Liver (tissue), 9 donors: ENCODE results near the gene SNRPA1. TPM values are rescaled to one million over a fixed set of nuclear protein-coding genes. Genes with fewer than 3 reads are reported as not detected.

Source experiments
- DNase-seq: peaks from one replicate; pipeline ENCODE4 v3.0.0-alpha.2; 2017; ENCODE audit warnings: low spot score
- H3K27ac ChIP-seq, 2 donors: one replicate each; pipeline ENCODE4 v1.7.0; 2013; ENCODE audit warnings: inconsistent platforms in 2 of 2, low read length in 2 of 2, control low read depth in 1 of 2, low read depth in 1 of 2, mild to moderate bottlenecking in 1 of 2
- H3K27me3 ChIP-seq, 4 donors: one replicate each; pipeline versions ENCODE4 v1.6.1 to v1.7.0; 2013; ENCODE audit warnings: low read length in 3 of 4, inconsistent platforms in 1 of 4, mild to moderate bottlenecking in 1 of 4, moderate library complexity in 1 of 4; ENCODE audit not compliant: control insufficient read depth in 4 of 4, insufficient read depth in 4 of 4
- H3K36me3 ChIP-seq, 4 donors: one replicate each; pipeline versions ENCODE4 v1.6.1 to v1.7.0; 2013; ENCODE audit warnings: low read length in 3 of 4, mild to moderate bottlenecking in 3 of 4, low read depth in 1 of 4, moderate library complexity in 1 of 4; ENCODE audit not compliant: control insufficient read depth in 4 of 4, insufficient read depth in 3 of 4
- H3K4me1 ChIP-seq, 4 donors: one replicate each; pipeline versions ENCODE4 v1.6.1 to v1.7.0; 2013; ENCODE audit warnings: low read length in 3 of 4, mild to moderate bottlenecking in 3 of 4, moderate library complexity in 1 of 4; ENCODE audit not compliant: control insufficient read depth in 4 of 4, insufficient read depth in 4 of 4
- H3K4me3 ChIP-seq, 3 donors: one replicate each; pipeline versions ENCODE4 v1.6.1 to v1.7.0; 2013; ENCODE audit warnings: low read length in 3 of 3, control low read depth in 1 of 3, low read depth in 1 of 3, mild to moderate bottlenecking in 1 of 3
- H3K9ac ChIP-seq, 2 donors: one replicate each; pipeline ENCODE4 v1.7.0; 2013; ENCODE audit warnings: low read length in 2 of 2, mild to moderate bottlenecking in 2 of 2, moderate library complexity in 2 of 2, control low read depth in 1 of 2, low read depth in 1 of 2
- H3K9me3 ChIP-seq, 4 donors: one replicate each; pipeline versions ENCODE4 v1.6.1 to v1.7.0; 2013; ENCODE audit warnings: low read length in 3 of 4; ENCODE audit not compliant: control insufficient read depth in 4 of 4
- EGR1 ChIP-seq, 2 donors: IDR thresholded peaks; 2 replicates each; pipeline ENCODE4 v1.6.1; 2016 to 2018; ENCODE audit warnings: antibody characterized with exemption in 2 of 2, low read depth in 2 of 2
- FOXA1 ChIP-seq: IDR thresholded peaks from 2 replicates; pipeline ENCODE4 v1.6.1; 2016; ENCODE audit warnings: antibody characterized with exemption
- FOXA2 ChIP-seq: IDR thresholded peaks from 2 replicates; pipeline ENCODE4 v1.6.1; 2016; ENCODE audit warnings: antibody characterized with exemption
- GABPA ChIP-seq, 2 donors: IDR thresholded peaks in 1 of 2; conservative IDR thresholded peaks in 1 of 2; 2 replicates each; pipeline ENCODE4 v1.6.1; 2016; ENCODE audit warnings: antibody characterized with exemption in 2 of 2, mild to moderate bottlenecking in 1 of 2, moderate library complexity in 1 of 2
- HNF4A ChIP-seq, 2 donors: conservative IDR thresholded peaks; 2 replicates each; pipeline ENCODE4 v1.6.1; 2016; ENCODE audit warnings: antibody characterized with exemption in 2 of 2, mild to moderate bottlenecking in 2 of 2
- HNF4G ChIP-seq: IDR thresholded peaks from 2 replicates; pipeline ENCODE4 v1.6.1; 2016; ENCODE audit warnings: antibody characterized with exemption
- JUND ChIP-seq, 2 donors: IDR thresholded peaks; 2 replicates each; pipeline ENCODE4 v1.6.1; 2016; ENCODE audit warnings: antibody characterized with exemption in 2 of 2
- NR2F2 ChIP-seq: IDR thresholded peaks from 2 replicates; pipeline ENCODE4 v1.6.1; 2016; ENCODE audit warnings: antibody characterized with exemption
- RAD21 ChIP-seq, 2 donors: IDR thresholded peaks; 2 replicates each; pipeline ENCODE4 v1.6.1; 2016; ENCODE audit warnings: antibody characterized with exemption in 2 of 2, mild to moderate bottlenecking in 2 of 2
- RXRA ChIP-seq, 2 donors: IDR thresholded peaks; 2 replicates each; pipeline ENCODE4 v1.6.1; 2017 to 2018; ENCODE audit warnings: antibody characterized with exemption in 2 of 2, mild to moderate bottlenecking in 1 of 2
- SP1 ChIP-seq: IDR thresholded peaks from 2 replicates; pipeline ENCODE4 v1.6.1; 2018; ENCODE audit warnings: antibody characterized with exemption, mild to moderate bottlenecking
- TAF1 ChIP-seq: conservative IDR thresholded peaks from 2 replicates; pipeline ENCODE4 v1.6.1; 2016; ENCODE audit warnings: antibody characterized with exemption, mild to moderate bottlenecking
- YY1 ChIP-seq: IDR thresholded peaks from 2 replicates; pipeline ENCODE4 v1.6.1; 2016; ENCODE audit warnings: antibody characterized with exemption, mild to moderate bottlenecking
- WGBS: extraction: QIAGEN DNeasy Blood & Tissue Kit; methylation state at CpG from one replicate; pipeline ENCODE4 v1.1.7; 2013; 5-methylcytosine and 5-hydroxymethylcytosine counted together
- polyA plus RNA-seq, 2 donors: library from polyadenylated mRNA; stranded (reverse) in 1 of 2; unstranded in 1 of 2; fragments of 200-250 nt in 1 of 2; fragments of >200 nt in 1 of 2; fragmentation: Nextera tagmentation in 1 of 2; extraction: Ambion mirVana in 1 of 2; gene quantifications; one replicate each; pipeline versions ENCODE4 v1.2.1 to v1.2.3, GENCODE V29; 2013 to 2015
- total RNA-seq, 2 donors: library from RNA; depleted of rRNA; stranded (reverse); fragments of >200 nt; gene quantifications; one replicate each; pipeline ENCODE4 v1.2.3, GENCODE V29; 2014
- TF ChIP-seq, protein P1 (sequence below): IDR thresholded peaks from 2 replicates; pipeline ENCODE4 v1.6.1; 2016; ENCODE audit warnings: antibody characterized with exemption, mild to moderate bottlenecking
- TF ChIP-seq, protein P2 (sequence below): fragments of 150-350 bp; IDR thresholded peaks from 2 replicates; pipeline ENCODE4 v1.5.1; 2017; ENCODE audit warnings: improper control_type of control experiment, low read depth, low read length; ENCODE audit not compliant: missing input control
- TF ChIP-seq, protein P3 (sequence below): IDR thresholded peaks from 2 replicates; pipeline ENCODE4 v1.6.1; 2016; ENCODE audit warnings: antibody characterized with exemption
- TF ChIP-seq, protein P4 (sequence below): IDR thresholded peaks from 2 replicates; pipeline ENCODE4 v1.6.1; 2016; ENCODE audit warnings: antibody characterized with exemption
- TF ChIP-seq, protein P5 (sequence below): IDR thresholded peaks from 2 replicates; pipeline ENCODE4 v1.6.1; 2016; ENCODE audit warnings: antibody characterized with exemption
- donor health status: healthy.
- donor health status: healthy.
- donor health status: healthy.
- donor health status: healthy.
- donor health status: healthy.

SNRPA1 gene
- total and polyA plus RNA-seq, 4 donors, result 12.7 to 31.7 (median 18.0) TPM

DNA sequence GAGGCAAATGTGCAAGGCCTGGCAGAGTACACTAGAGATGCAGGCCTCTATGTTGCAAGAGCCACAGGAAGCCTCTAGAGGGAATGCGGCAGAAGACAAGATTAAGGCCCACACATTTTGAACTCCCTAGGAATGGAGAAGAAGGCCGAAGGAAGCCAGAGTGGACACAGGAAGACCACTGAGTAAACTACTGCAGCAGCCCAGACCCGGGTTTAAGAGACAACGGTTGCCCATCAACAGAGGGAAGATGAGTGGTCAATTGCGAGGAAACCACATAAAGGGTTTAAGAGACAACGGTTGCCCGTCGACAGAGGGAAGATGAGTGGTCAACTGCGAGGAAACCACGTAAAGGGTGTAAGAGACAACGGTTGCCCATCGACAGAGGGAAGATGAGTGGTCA lies 57.8 kb downstream of the SNRPA1 start:
- H3K9me3 ChIP-seq, result no peaks in the 10 kb centered on the region
- no peaks in the 10 kb centered on the region for H3K27me3 ChIP-seq
- H3K4me3 ChIP-seq, result no peak overlapping the region
- DNase-seq, result no peak
- H3K4me1 ChIP-seq, result peaks cover 0 to 4% (median 2%) of the 10 kb centered on the region in 4 donors
- no peak overlapping the region for H3K27ac ChIP-seq
- no peaks in the 10 kb centered on the region for H3K36me3 ChIP-seq
- no peak for TF ChIP-seq HNF4A (conservative IDR thresholded peaks at IDR 0.05)
- TF ChIP-seq YY1, result no peak
- TF ChIP-seq HNF4G, result no peak
- TF ChIP-seq FOXA2, result no peak
- no peak for TF ChIP-seq SP1
- TF ChIP-seq, protein P1, sequence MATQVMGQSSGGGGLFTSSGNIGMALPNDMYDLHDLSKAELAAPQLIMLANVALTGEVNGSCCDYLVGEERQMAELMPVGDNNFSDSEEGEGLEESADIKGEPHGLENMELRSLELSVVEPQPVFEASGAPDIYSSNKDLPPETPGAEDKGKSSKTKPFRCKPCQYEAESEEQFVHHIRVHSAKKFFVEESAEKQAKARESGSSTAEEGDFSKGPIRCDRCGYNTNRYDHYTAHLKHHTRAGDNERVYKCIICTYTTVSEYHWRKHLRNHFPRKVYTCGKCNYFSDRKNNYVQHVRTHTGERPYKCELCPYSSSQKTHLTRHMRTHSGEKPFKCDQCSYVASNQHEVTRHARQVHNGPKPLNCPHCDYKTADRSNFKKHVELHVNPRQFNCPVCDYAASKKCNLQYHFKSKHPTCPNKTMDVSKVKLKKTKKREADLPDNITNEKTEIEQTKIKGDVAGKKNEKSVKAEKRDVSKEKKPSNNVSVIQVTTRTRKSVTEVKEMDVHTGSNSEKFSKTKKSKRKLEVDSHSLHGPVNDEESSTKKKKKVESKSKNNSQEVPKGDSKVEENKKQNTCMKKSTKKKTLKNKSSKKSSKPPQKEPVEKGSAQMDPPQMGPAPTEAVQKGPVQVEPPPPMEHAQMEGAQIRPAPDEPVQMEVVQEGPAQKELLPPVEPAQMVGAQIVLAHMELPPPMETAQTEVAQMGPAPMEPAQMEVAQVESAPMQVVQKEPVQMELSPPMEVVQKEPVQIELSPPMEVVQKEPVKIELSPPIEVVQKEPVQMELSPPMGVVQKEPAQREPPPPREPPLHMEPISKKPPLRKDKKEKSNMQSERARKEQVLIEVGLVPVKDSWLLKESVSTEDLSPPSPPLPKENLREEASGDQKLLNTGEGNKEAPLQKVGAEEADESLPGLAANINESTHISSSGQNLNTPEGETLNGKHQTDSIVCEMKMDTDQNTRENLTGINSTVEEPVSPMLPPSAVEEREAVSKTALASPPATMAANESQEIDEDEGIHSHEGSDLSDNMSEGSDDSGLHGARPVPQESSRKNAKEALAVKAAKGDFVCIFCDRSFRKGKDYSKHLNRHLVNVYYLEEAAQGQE, result no peak
- no peak for TF ChIP-seq RXRA (IDR thresholded peaks at IDR 0.05)
- no peak for TF ChIP-seq GABPA (IDR thresholded peaks at IDR 0.05 in 1 of 2, conservative IDR thresholded peaks at IDR 0.05 in 1 of 2)
- no peak for TF ChIP-seq NR2F2
- TF ChIP-seq FOXA1, result no peak
- no peak for TF ChIP-seq JUND (IDR thresholded peaks at IDR 0.05)
- TF ChIP-seq, protein P2, sequence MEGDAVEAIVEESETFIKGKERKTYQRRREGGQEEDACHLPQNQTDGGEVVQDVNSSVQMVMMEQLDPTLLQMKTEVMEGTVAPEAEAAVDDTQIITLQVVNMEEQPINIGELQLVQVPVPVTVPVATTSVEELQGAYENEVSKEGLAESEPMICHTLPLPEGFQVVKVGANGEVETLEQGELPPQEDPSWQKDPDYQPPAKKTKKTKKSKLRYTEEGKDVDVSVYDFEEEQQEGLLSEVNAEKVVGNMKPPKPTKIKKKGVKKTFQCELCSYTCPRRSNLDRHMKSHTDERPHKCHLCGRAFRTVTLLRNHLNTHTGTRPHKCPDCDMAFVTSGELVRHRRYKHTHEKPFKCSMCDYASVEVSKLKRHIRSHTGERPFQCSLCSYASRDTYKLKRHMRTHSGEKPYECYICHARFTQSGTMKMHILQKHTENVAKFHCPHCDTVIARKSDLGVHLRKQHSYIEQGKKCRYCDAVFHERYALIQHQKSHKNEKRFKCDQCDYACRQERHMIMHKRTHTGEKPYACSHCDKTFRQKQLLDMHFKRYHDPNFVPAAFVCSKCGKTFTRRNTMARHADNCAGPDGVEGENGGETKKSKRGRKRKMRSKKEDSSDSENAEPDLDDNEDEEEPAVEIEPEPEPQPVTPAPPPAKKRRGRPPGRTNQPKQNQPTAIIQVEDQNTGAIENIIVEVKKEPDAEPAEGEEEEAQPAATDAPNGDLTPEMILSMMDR, result no peak
- TF ChIP-seq, protein P3, sequence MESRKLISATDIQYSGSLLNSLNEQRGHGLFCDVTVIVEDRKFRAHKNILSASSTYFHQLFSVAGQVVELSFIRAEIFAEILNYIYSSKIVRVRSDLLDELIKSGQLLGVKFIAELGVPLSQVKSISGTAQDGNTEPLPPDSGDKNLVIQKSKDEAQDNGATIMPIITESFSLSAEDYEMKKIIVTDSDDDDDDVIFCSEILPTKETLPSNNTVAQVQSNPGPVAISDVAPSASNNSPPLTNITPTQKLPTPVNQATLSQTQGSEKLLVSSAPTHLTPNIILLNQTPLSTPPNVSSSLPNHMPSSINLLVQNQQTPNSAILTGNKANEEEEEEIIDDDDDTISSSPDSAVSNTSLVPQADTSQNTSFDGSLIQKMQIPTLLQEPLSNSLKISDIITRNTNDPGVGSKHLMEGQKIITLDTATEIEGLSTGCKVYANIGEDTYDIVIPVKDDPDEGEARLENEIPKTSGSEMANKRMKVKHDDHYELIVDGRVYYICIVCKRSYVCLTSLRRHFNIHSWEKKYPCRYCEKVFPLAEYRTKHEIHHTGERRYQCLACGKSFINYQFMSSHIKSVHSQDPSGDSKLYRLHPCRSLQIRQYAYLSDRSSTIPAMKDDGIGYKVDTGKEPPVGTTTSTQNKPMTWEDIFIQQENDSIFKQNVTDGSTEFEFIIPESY, result no peak
- TF ChIP-seq, protein P4, sequence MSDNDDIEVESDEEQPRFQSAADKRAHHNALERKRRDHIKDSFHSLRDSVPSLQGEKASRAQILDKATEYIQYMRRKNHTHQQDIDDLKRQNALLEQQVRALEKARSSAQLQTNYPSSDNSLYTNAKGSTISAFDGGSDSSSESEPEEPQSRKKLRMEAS, result no peak
- TF ChIP-seq, protein P5, sequence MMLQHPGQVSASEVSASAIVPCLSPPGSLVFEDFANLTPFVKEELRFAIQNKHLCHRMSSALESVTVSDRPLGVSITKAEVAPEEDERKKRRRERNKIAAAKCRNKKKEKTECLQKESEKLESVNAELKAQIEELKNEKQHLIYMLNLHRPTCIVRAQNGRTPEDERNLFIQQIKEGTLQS, result no peak
- TF ChIP-seq EGR1 (IDR thresholded peaks at IDR 0.05; ENCODE audit: low read depth in 2 of 2), result no peak
- TF ChIP-seq RAD21 (IDR thresholded peaks at IDR 0.05), result no peak
- TF ChIP-seq TAF1, result no peak
- H3K9ac ChIP-seq, result no peak overlapping the region
- WGBS, result 84% methylated on average over 12 of the region's 12 CpGs
